ENCODE measurements around the gene CXorf58.

The CXorf58 gene

DNA sequence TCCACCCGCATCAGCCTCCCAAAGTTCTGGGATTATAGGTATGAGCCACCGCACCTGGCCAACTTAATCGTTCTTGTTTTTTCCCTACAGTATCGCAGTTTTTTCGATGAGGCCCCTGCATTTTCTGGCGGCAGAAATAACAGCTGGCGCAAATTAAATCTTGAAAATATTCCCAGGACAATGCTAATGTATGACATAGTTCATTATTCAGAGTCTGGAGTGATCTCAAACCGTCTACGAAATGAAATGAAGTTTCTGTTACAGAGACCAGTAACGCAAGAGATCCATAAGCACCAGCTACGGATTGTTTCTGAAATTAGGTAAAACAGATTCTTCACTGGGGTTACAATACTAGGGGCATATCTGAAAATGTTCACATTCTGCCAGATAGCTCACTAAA lies 27.3 kb downstream of the CXorf58 start:
- in situ Hi-C loops (cut with MboI; ENCODE audit: low pct_unique_long_range_greater_than_20kb, low sequenced_read_pairs, unreplicated experiment), result no loop called here
- TF ChIP-seq, protein P1, sequence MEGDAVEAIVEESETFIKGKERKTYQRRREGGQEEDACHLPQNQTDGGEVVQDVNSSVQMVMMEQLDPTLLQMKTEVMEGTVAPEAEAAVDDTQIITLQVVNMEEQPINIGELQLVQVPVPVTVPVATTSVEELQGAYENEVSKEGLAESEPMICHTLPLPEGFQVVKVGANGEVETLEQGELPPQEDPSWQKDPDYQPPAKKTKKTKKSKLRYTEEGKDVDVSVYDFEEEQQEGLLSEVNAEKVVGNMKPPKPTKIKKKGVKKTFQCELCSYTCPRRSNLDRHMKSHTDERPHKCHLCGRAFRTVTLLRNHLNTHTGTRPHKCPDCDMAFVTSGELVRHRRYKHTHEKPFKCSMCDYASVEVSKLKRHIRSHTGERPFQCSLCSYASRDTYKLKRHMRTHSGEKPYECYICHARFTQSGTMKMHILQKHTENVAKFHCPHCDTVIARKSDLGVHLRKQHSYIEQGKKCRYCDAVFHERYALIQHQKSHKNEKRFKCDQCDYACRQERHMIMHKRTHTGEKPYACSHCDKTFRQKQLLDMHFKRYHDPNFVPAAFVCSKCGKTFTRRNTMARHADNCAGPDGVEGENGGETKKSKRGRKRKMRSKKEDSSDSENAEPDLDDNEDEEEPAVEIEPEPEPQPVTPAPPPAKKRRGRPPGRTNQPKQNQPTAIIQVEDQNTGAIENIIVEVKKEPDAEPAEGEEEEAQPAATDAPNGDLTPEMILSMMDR (IDR thresholded peaks at IDR 0.05; ENCODE audit: extremely low read depth, insufficient read depth, missing control alignments), result no peak
- no peak for DNase-seq (ENCODE audit: low spot score)

DNA sequence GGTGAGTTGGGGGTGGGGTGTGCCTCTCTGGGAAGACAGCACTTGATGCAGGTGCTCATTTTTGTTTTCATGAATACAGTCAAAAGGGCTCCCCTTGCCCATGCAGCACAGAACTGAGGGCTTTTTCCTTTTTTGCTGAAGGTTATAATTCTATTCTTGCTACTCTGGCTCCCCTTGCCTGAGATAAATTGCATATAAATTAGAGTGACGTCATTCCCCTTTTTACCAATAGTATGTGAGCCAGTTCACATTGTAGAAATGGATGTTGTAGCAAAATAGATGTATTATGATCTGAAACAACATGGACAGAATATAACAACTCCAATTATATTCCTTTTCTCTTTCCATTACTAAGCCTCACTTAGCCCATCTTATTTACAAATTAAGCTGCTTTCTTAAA lies 28.4 kb downstream of the CXorf58 start:
- in situ Hi-C loops (cut with MboI; ENCODE audit: low pct_unique_long_range_greater_than_20kb, low sequenced_read_pairs, unreplicated experiment), result no loop called here

DNA sequence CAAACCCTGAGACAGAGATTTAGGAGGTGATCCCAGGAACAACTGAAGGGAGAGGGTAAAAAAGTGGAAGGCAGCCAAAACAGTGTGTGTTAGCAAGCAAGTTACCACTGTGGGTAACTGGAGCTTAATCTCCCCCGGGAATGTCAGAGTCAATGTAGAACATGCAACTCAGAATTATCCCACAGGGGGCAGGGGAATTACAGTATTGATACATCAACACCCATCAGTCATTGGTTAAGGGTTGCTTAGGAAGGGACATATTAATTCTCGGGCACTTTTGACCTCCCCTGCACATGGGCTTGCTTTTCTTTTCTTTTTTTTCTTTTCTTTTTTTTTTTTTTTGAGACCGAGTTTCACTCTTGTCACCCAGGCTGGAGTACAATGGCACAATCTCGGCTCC lies 29.3 kb downstream of the CXorf58 start:
- TF ChIP-seq, protein P1 (IDR thresholded peaks at IDR 0.05; ENCODE audit: extremely low read depth, insufficient read depth, missing control alignments), result no peak
- in situ Hi-C loops (cut with MboI; ENCODE audit: low pct_unique_long_range_greater_than_20kb, low sequenced_read_pairs, unreplicated experiment), result no loop called here
- DNase-seq (ENCODE audit: low spot score), result no peak

More for the DNA sequence above, 28.4 kb downstream of the CXorf58 start:
- no peak for DNase-seq (ENCODE audit: low spot score)
- TF ChIP-seq, protein P1 (IDR thresholded peaks at IDR 0.05; ENCODE audit: extremely low read depth, insufficient read depth, missing control alignments), result no peak

DNA sequence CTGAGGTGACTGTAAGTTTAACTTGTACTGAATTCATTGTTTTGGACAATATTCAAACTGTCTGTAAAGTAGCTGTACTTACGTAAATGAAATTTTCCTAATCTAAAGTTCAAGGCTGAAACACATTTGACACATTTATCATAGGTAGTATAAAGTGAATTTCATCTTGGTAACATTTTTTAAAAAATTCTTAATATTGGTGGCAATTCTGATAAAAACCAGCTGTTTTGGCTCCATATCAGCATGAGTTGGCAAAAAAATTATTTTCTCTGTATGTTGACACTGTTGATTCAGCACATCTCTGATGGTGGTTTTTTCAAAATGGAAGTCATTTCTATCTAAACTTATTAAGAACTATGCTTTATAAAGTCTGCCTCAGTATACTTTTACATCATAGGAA lies 30.9 kb downstream of the CXorf58 start:
- no peak for DNase-seq (ENCODE audit: low spot score)
- in situ Hi-C loops (cut with MboI; ENCODE audit: low pct_unique_long_range_greater_than_20kb, low sequenced_read_pairs, unreplicated experiment), result no loop called here
- TF ChIP-seq, protein P1 (IDR thresholded peaks at IDR 0.05; ENCODE audit: extremely low read depth, insufficient read depth, missing control alignments), result no peak

GRCh38 chrX:23939203-23939602 lies 31.4 kb downstream of the CXorf58 start:
- in situ Hi-C loops (cut with MboI; ENCODE audit: low pct_unique_long_range_greater_than_20kb, low sequenced_read_pairs, unreplicated experiment), result no loop called here

GRCh38 chrX:23944234-23944633 lies 36.4 kb downstream of the CXorf58 start:
- TF ChIP-seq, protein P1 (IDR thresholded peaks at IDR 0.05; ENCODE audit: extremely low read depth, insufficient read depth, missing control alignments), result no peak
- in situ Hi-C loops (cut with MboI; ENCODE audit: low pct_unique_long_range_greater_than_20kb, low sequenced_read_pairs, unreplicated experiment), result no loop called here
- DNase-seq (ENCODE audit: low spot score), result no peak

More at GRCh38 chrX:23939203-23939602, 31.4 kb downstream of the CXorf58 start:
- TF ChIP-seq, protein P1 (IDR thresholded peaks at IDR 0.05; ENCODE audit: extremely low read depth, insufficient read depth, missing control alignments), result no peak
- DNase-seq (ENCODE audit: low spot score), result no peak

DNA sequence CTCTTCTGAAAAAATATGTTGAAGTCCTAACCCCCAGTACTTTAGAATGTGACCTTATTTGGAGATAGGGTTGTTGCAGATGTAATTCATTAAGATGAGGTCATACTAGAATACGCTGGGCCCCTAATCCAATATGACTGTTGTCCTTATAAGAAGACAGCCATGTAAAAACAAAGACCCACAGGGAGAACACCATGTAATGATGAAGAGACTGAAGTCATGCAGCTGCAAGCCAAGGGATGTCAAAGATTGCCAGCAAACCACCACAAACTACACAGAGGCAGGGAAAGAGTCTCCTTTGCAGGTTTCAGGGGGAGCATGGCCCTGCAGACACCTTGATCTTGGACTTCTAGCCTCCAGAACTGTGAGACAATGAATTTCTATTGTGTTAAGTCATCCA lies 37.4 kb downstream of the CXorf58 start:
- DNase-seq (ENCODE audit: low spot score), result no peak
- TF ChIP-seq, protein P1 (IDR thresholded peaks at IDR 0.05; ENCODE audit: extremely low read depth, insufficient read depth, missing control alignments), result no peak
- in situ Hi-C loops (cut with MboI; ENCODE audit: low pct_unique_long_range_greater_than_20kb, low sequenced_read_pairs, unreplicated experiment), result no loop called here
